Right ventricle myocardium superior (tissue), 1 donor: Measurements from ENCODE around the gene DBNDD1. TPM values are rescaled to one million over a fixed set of nuclear protein-coding genes. Genes with fewer than 3 reads are reported as not detected.
A peak's percentile ranks its signal among the peaks of the same experiment; 100 is the strongest.
"Not testable (repeated sequence)": the region's sequence is repeated elsewhere in the genome, so short reads cannot be mapped to it uniquely, and the experiment has no call there.

Experiments
- ATAC-seq: fragments of 200-7000 bp; cut with Tn5 transposase; one replicate; pipeline ENCODE4 v1.9.1; 2020; ENCODE audit warnings: mild to moderate bottlenecking; ENCODE audit not compliant: poor library complexity
- DNase-seq: peaks from one replicate; pipeline ENCODE4 v3.0.0-alpha.2; 2020
- intact Hi-C: fragments of 100-400 bp; cut with DNase I; formaldehyde crosslinking; loops from one replicate; pipeline ENCODE4 v1.11.2; 2022
- total RNA-seq: library from RNA; stranded (reverse); fragmentation: NEBNext Ultra II Directional; extraction: Animal tissue kit (Norgen Biotek cat#: 25700); gene quantifications from one replicate; pipeline ENCODE4 v1.2.1, GENCODE V29; 2021
- donor health status: DM: no; HTN: yes; CAD: no; lungs with severe emphysema.

DBNDD1 gene
- total RNA-seq, 1 donor from 2014 or later: 6.3 TPM

GRCh38 chr16:90019543-90020259, 445 bp upstream of the DBNDD1 start:
- ATAC-seq (peak; percentile 14), DNase-seq (no peak)
- intact Hi-C loops: no loop called here

GRCh38 chr16:90018297-90018651, 982 bp downstream of the DBNDD1 start:
- intact Hi-C loops: no loop called here
- ATAC-seq (no peak), DNase-seq (no peak)

GRCh38 chr16:90016339-90016950, 2.8 kb downstream of the DBNDD1 start:
- intact Hi-C loops: no loop called here
- DNase-seq (no peak), ATAC-seq (no peak)

- ATAC-seq: no peak
- intact Hi-C loops: no loop called here
- DNase-seq: no peak
Observed at GRCh38 chr16:90015586-90016338, 3.5 kb downstream of the DBNDD1 start.

GRCh38 chr16:90012991-90013745, 6.1 kb downstream of the DBNDD1 start:
- ATAC-seq: no peak
- intact Hi-C loops: no loop called here
- DNase-seq: no peak

GRCh38 chr16:90011908-90012501, 7.3 kb downstream of the DBNDD1 start:
- ATAC-seq (no peak), DNase-seq (no peak)
- intact Hi-C loops: no loop called here

GRCh38 chr16:90011508-90011819, 7.8 kb downstream of the DBNDD1 start:
- no peak for ATAC-seq
- no peak for DNase-seq
- intact Hi-C loops: no loop called here

- ATAC-seq (no peak), DNase-seq (no peak)
- intact Hi-C loops: no loop called here
Observed at GRCh38 chr16:90010676-90011507, 8.4 kb downstream of the DBNDD1 start.

- intact Hi-C loops: no loop called here
- DNase-seq (no peak), ATAC-seq (no peak)
Observed at GRCh38 chr16:90009172-90009899, 9.9 kb downstream of the DBNDD1 start.

- intact Hi-C loops: no loop called here
- no peak for ATAC-seq
- DNase-seq: no peak
Observed at GRCh38 chr16:90008708-90009145, 10.5 kb downstream of the DBNDD1 start.

- intact Hi-C loops, DNase-seq, ATAC-seq: not testable (repeated sequence)
Observed at GRCh38 chr16:90007635-90008234, 11.5 kb downstream of the DBNDD1 start.

GRCh38 chr16:90007015-90007414, 12.2 kb downstream of the DBNDD1 start:
- ATAC-seq: no peak
- DNase-seq: no peak
- intact Hi-C loops: no loop called here

GRCh38 chr16:90005956-90006663, 13.1 kb downstream of the DBNDD1 start:
- intact Hi-C loops: no loop called here
- no peak for ATAC-seq
- DNase-seq: no peak

- intact Hi-C loops: no loop called here
- ATAC-seq: no peak
- DNase-seq: no peak
Observed at GRCh38 chr16:90004577-90004976, 14.7 kb downstream of the DBNDD1 start.

- DNase-seq (no peak), ATAC-seq (no peak)
- intact Hi-C loops: no loop called here
Observed at GRCh38 chr16:90002759-90003158, 16.5 kb downstream of the DBNDD1 start.

- ATAC-seq (no peak), DNase-seq (no peak)
- intact Hi-C loops: no loop called here
Observed at GRCh38 chr16:90001761-90002503, 17.3 kb downstream of the DBNDD1 start.
